NCI-H82 (cell line): ENCODE measurements around the gene GPR158.

Source experiments
- DNase-seq: peaks from one replicate; lab custom pipeline; 2025; lab: John Stamatoyannopoulos, UW

Gene GPR158

DNA sequence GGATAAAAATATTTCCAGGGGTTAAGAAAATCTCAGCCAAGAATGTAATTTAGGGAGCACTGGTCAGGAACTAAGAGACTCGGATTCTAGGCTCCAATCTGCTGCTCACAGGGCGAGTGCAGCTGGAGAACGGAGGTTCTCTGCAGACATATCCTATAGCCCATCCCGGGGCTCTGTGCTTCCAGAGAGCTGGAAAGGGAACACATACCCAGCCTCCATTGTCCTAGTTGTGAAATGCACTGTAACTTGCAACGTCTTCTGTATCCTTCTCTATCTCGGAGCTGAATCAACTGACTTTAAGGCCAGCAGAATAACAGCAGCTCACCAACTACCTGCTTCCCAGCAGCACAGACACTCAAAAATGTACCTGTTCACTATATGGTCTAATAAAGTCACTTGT lies 408.2 kb downstream of the GPR158 start:
- DNase-seq = no peak

DNA sequence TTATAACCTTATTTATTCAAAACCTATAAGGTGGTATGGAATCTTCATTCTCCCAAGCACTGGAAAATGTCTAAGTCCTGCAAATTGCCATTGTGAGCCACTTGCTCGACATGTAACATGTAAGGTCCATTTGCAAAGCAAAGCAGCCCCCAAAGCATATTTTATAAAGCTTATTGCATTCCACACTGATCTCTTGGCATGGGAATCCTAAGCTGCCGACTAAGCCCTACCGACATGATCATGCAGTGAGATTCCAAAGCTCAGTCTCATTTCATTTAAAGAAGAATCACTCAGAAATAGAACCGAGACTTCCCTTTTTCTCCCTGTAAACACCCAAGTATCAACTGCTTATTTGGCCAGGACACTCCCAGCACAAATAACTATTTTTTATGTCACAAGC lies 425.9 kb downstream of the GPR158 start:
- DNase-seq = no peak

DNA sequence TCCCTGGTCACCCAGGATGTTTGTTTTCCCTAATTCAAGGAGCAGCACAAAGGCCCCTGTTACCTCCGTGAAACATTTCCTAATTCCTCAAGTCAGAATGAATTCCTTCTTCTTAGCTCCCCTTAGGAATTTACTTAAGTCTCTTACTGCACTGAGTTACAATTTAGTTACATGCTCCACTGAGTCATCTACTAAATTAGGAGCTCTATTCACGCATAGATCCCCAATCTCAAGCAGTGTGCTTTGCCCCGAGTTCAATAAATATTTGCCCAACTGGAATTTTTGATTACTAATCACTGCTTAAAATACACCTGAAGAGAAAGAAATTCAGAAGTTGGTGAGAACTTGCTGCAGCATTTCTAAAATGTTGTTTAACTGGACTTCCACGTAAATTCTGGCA lies 429.8 kb downstream of the GPR158 start:
- no peak for DNase-seq

DNA sequence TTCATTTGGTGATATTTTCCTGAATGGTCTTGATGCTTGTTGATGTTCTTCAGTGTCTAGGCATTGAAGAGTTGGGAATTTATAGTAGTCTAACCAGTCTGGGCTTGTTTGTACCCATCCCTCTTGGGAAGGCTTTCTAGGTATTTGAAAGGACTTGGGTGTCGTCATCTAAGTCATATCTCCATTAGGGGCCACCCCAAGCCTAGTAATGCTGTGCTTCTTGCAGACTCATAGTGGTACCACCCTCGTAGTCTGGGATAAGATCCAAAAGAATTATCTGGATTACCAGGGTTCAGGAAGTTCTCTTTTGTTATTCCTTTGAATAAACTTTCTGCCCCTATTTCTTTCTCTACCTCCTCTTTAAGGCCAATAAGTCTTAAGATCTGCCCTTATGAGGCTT lies 439.9 kb downstream of the GPR158 start:
- no peak for DNase-seq

DNA sequence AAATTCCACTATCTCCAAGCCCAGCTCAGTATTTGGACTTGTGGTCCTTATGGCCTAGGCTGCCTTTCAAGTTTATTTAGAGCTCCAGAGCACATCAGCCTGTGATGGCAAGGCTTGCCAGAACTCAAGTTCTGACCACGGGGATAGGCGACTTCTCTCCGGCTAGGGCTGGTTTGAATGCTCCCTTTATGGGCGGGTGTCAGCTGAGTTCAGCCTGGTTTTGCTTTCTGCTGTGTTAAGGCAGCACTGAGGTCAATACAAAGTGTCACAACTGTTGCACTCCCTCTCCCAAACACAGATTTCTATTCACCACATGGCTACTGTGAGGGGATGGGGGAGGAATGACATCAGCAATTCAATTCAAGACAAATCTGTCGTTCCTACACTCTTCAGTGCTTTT lies 441.1 kb downstream of the GPR158 start:
- no peak for DNase-seq

DNA sequence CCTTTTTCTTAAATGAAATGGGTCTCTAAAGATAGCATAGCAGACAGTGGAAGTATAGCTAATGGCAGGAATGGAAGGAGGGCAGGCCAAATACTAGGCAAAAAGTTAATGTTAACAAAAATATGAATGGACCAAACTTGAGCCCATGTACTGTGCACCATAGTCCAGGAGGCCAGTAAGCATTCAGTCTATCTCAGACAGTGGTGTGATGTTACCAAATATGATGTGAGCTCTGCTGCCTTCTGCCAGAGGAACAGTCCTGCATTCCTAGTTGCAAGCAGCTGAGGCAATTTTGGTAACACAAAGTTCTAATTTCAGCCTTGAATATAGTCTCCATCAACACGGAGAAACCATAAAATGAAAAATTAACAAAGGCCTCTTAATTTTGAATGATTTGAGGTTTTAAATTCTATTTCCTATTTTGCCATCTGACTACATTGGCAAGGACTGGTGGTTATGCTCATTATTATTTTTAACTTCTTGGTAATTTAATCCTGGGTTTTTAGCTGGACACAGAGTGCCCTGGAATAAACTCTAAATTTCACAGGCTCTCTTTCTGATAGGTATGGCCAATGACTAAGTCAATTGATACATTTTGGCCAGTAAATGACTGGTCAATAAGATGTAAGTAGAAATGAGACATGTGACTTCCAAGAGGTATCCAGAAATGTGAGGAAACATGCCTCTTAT lies 442.2 kb downstream of the GPR158 start:
- no peak for DNase-seq

DNA sequence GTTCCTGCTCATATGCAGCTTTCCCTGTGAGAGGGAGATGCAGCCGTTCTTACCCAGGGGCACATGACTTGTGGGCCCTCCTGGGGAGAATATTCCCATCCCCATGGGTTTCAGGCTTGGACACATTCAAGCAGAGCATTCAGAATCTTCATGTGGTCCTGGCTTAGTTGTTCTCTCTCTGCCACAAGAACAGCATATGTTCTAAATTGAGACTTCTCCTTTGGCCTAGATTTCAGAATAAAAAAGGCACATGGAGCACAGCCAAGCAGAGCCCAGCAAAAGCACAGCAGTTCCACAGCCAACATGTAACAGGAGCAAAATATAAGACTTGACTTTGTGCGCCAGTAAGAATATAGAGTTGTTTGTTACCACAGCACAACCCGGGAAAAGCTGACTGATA lies 452.8 kb downstream of the GPR158 start:
- no peak for DNase-seq

DNA sequence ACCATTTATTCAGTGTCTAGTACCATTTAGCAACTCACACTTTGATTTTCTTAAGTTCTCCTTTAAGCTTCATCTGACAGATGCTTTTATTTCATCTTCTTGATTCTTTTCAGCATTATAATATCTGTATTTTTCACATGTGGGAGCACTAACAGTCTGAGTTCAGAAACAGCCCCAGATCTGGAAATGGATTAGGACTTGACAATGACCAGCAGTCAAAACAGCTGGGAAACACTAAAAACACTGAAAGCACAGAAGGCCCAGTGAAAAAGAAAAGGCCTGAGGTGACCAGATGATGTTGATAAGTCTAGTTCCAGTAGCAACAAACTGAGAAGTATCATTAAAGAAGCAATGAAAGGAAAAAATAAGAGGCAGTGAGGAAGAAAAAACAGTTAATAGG lies 454.5 kb downstream of the GPR158 start:
- no peak for DNase-seq

DNA sequence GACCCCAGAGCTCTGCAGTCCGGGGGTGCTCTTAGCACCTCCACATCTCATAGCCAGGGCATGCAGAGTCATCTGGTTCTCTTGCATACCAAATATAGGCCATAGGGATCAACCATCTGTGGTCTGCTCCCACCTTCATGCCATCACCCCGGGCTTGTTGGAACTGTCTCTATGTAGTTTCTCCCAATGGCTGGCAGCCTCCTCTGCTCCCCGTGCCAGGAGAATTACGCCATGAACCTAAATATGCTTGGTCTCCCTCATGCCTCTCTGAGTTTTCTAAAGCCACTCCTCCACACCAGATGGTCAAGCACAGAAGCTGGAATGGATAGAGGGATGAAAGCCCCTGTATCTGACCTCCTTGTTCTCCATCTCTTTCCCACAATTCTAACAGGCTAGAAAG lies 456.7 kb downstream of the GPR158 start:
- DNase-seq = no peak

DNA sequence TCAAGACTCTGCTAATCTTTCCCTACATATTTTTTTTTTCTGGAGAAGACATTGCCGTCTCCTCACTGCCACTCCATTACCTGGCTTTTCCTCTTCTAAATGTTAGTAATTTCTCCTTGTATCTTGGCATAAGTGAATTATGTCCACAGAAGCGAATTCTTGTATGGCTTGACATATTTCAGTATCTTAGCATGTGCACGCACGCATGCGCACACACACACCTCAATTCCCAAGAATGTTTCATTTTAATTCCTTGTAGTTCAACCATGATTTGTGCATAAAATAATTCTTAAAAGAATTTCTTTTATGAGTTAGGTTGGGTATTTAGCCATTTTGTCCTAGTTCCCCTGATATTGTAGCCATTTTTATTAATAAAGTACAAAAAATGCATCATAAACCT lies 458.0 kb downstream of the GPR158 start:
- DNase-seq = no peak

DNA sequence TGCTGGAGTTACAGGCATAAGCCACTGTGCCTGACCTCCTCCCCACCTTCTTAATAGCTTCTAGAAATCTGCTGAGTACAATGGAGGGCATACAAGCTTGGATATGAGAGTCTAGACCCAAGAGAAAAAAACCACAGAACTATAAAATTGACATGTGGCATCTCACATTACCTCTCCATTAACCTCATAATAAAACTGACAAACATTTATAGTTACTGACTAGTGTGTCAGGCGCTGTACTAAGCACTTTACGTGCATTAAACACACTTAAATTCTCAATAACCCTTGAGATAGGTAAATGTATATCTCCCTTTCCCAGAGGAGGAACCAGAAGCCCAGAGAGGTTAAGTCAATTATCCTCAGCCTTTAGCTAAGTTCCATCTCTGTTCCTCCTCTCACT lies 458.7 kb downstream of the GPR158 start:
- no peak for DNase-seq

DNA sequence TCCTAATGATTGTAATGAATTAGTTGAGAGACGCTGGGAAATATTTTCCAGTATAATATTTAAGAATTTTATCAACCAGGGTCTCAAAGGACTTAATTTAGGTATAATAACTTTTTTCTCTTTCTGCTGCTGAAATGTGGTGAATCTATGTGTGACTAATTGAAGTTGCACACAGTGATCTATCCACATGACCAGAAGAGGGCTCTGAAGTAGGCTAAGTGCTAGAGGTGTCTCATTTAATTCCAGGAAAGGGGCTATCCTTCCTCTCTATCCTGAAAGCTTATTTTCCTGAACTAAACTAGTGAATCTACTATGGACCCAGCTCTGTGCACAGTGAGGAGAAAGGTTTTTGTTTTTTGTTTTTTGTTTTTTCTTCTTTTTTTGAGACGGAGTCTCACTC lies 464.8 kb downstream of the GPR158 start:
- DNase-seq = no peak

DNA sequence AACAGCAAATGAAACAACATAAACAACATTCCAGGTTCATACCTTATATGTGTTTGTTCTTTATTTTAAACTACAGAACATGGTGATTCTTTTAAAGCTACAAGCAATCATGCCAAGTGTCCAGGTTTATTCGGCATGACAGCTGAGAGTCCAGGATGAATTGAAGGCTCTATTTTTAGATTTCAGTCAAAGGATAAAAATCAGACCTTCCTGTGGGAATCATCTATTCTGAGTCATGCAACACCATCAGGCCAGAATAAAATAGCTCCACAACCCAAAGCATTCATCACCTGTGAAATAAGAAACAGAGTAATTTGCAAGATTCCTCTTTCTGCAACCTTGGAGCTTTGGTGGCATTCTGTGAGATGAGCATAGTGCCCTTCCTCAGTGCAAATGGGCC lies 466.8 kb downstream of the GPR158 start:
- no peak for DNase-seq

DNA sequence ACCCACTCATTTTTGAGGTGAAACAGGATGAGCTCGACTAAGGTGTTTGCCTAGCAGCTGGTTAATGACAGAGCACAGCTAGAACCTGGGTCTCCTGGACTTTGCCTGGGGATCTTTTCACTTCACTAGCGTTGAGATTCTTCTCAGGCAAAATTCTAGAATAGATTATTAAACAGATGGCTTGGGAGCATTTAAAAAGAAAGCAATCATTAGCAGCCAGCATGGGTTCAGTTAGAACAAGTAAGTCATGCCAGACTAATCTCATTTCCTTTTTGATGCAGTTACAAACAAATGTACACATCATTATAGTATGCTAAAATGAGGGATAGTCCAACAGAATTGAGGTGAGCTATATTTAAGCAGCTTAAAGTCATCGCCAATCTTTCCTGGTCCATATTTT lies 467.9 kb downstream of the GPR158 start:
- DNase-seq = no peak

DNA sequence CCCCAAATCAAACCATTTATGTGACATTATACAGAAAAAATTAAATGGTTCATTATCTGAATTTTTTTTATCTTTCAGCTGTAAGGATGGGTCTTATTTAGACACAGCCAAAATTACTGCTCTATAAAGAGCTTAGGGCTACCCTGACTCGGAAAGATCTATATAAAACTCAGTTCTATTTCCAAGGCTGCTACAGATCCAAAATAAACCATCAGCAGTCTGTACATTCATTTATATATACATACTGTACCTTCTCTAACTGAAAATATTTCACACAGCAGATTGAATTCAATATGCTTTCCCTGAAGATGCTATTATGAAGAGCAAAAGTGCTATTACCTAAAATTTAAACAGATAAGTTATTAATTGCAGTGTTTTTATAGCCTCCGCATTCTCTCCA lies 471.6 kb downstream of the GPR158 start:
- no peak for DNase-seq

DNA sequence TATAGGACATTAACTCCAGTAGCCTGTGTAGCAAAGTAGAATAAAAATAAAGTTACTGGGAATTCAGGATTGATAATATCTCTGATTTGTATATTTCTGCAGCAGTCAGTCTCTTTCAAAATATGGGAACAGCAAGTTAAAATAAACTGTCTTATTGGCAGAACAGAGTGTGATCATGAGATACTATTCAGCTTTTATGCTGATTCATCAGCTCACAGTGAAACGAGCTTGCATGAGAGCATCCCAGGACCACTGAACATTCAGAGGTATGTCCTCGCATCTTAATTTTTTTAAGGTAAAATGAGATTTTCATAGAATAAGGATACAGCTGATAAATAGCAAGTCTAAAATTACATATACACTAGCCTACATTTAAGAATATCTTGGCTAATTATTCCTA lies 476.7 kb downstream of the GPR158 start:
- no peak for DNase-seq
